ENCODE results near the gene SLITRK1. TPM values are rescaled to one million over a fixed set of nuclear protein-coding genes. Genes with fewer than 3 reads are reported as not detected.
A peak's percentile ranks its signal among the peaks of the same experiment; 100 is the strongest.

The SLITRK1 gene
- total RNA-seq, 4 donors from 2014 or later = not detected

DNA sequence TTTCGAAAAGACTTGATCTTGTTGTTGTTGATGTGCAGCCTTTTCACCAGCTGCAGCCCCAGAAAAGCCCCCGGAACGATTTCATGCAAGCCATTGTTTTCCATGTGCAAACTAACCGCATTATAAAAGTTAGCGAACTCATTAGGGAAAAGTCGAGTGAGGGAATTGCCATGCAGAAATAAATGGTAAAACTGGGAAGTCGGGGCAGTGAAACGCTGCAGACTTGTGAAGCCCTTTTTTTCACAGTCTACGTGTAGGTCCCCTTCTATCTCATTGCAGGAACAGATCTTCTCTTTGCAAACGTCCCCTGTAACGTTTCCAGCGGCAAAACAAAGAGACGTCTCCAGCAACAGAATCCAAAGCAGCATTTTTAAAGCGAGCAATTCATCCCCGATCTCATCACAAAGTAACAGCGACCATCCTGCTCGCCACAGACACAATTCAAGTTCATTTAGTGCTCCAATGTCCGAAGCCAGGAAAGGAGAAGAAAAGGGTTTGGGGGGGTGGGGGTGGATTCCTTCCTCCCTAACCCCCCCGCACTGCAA is 1.1 kb downstream of the SLITRK1 start:
- no peak overlapping the region for H3K4me3 ChIP-seq (ENCODE audit: low read depth, poor library complexity, severe bottlenecking)
- 3 to 6% methylated on average over 19 of the region's 19 CpGs for WGBS, 2 donors
- DNase-seq (ENCODE audit: low spot score in 2 of 2) = no peak
- TF ChIP-seq POLR2A (IDR thresholded peaks at IDR 0.05) = no peak
- TF ChIP-seq, protein P1, sequence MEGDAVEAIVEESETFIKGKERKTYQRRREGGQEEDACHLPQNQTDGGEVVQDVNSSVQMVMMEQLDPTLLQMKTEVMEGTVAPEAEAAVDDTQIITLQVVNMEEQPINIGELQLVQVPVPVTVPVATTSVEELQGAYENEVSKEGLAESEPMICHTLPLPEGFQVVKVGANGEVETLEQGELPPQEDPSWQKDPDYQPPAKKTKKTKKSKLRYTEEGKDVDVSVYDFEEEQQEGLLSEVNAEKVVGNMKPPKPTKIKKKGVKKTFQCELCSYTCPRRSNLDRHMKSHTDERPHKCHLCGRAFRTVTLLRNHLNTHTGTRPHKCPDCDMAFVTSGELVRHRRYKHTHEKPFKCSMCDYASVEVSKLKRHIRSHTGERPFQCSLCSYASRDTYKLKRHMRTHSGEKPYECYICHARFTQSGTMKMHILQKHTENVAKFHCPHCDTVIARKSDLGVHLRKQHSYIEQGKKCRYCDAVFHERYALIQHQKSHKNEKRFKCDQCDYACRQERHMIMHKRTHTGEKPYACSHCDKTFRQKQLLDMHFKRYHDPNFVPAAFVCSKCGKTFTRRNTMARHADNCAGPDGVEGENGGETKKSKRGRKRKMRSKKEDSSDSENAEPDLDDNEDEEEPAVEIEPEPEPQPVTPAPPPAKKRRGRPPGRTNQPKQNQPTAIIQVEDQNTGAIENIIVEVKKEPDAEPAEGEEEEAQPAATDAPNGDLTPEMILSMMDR (IDR thresholded peaks at IDR 0.05) = no peak
- intact Hi-C loops (cut with DNase I; ENCODE audit: low total_unique reads) = no loop called here

DNA sequence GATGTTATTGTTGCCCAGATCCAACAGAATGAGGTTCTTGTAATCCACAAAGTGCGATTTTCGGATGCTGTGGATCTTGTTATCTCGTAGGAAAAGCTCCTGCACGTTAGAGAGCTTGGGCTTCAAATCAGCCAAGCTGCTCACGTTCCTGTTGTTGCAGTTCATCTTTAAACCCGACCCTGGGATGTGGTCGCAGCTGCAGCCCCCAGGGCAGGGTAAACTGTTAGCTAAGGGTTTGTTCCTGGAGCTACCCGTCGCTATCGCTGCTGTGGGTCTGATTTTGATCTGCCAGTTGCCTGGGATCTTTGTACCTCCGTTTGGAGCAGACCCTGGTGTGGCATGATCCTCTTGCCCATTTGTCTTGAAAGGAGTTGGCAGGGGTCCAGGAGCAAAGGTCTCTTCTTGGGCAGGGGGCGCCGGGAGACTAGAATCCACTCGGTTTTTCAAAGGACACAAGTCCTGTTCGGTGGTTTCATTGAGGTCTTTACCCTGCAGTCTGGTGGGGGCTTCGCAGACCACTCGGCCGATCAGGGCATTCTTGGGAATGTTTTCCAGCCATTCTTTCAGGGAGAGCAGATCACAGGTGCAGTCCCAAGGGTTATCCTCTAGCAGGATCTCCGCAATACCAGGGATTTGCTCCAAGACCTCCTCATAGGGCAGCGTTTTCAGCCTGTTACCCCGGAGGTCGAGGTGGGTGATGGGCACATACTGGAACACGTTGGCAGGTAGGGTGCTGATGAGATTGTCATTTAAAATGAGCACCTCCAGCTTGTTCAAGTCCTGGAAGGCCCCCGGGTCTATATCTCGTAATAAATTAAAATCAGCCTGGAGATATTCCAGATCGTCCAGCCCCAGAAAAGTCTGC is 1.8 kb downstream of the SLITRK1 start:
- peak in 1 of 2 donors; percentile 57 for DNase-seq (ENCODE audit: low spot score in 2 of 2)
- TF ChIP-seq POLR2A (IDR thresholded peaks at IDR 0.05) = no peak
- TF ChIP-seq, protein P1 (IDR thresholded peaks at IDR 0.05) = no peak
- 4 to 6% methylated on average over 22 to 24 of the region's 26 CpGs for WGBS, 2 donors
- intact Hi-C loops (cut with DNase I; ENCODE audit: low total_unique reads) = no loop called here
- H3K4me3 ChIP-seq (ENCODE audit: low read depth, poor library complexity, severe bottlenecking) = no peak overlapping the region

DNA sequence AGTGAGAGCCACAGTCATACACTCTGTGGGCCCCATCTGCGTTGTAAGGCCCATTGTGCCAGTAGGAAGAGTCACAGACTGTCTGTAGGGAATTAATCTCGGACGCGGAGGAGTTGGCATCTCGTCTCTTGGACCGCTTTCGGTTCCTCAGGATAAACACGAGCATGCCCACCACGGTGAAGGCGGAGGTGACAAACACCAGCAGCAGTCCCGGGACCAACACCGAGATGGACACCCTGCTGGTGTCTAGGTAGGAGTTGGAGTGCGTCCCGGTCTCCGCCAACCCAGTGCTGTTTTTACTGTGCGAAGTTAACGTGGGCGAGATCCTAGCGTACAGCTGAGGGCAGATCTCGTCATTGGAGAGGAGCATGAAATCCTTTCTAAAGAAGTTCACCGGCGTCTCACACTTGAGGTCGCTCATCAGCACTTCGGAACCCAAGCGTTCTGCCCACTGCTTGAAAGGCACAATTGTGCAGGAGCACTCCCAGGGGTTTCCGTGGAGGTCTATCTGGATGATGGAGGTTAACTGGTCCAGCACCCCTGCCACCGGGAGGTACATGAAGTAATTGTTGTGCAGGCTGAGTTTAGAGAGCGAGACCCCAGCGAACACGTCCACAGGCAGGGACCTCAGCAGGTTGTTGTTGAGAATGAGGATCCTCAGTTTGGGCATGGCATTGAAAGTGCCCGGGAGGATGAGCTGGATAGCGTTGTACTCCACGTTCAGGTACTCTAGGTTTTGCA is 2.7 kb downstream of the SLITRK1 start:
- H3K4me3 ChIP-seq (ENCODE audit: low read depth, poor library complexity, severe bottlenecking) = no peak overlapping the region
- DNase-seq (ENCODE audit: low spot score in 2 of 2) = peak in 1 of 2 donors; percentile 58
- TF ChIP-seq POLR2A (IDR thresholded peaks at IDR 0.05) = no peak
- TF ChIP-seq, protein P1 (IDR thresholded peaks at IDR 0.05) = no peak
- intact Hi-C loops (cut with DNase I; ENCODE audit: low total_unique reads) = no loop called here
- WGBS, 2 donors = 8 to 11% methylated on average over 31 of the region's 33 CpGs

DNA sequence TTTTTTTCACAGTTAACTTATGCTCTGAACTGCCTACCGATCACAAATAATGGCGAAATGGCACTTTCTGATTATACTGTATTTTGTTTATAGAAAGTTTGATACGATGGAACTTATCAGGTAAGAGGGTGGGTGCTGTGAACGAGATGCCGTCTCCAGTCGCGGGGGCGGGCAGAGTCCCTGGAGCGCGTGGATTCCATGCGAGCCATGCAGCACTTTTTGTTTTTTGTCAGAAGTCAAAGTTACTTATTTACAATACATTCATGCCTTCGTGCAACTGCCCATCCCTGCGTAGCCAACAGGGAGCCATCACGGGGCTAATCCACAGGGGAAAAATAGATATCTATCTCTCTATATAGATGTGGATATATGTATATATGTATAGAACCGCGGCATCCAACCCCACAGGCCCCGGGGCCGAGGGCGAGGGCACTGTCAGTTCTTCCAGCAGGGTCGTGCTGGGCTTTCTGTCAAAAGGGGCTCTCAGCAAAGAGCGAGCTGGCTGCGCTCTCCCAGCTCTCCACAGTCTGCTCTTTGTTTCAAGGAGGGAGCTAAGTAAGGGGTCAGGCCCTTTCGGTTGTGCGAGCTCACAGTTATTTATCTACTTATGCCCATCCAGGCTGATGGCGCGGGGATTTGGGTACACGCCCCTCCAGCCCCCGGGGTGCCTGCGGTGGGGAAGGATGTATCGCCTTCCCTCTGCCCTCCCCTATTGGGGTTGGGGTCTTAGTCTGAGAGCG is 3.4 kb downstream of the SLITRK1 start:
- TF ChIP-seq, protein P1 (IDR thresholded peaks at IDR 0.05) = no peak
- TF ChIP-seq POLR2A (IDR thresholded peaks at IDR 0.05) = no peak
- WGBS, 2 donors = 18 to 19% methylated on average over 31 of the region's 31 CpGs
- no peak overlapping the region for H3K4me3 ChIP-seq (ENCODE audit: low read depth, poor library complexity, severe bottlenecking)
- intact Hi-C loops (cut with DNase I; ENCODE audit: low total_unique reads) = no loop called here
- peak in 1 of 2 donors; percentile 72 for DNase-seq (ENCODE audit: low spot score in 2 of 2)

DNA sequence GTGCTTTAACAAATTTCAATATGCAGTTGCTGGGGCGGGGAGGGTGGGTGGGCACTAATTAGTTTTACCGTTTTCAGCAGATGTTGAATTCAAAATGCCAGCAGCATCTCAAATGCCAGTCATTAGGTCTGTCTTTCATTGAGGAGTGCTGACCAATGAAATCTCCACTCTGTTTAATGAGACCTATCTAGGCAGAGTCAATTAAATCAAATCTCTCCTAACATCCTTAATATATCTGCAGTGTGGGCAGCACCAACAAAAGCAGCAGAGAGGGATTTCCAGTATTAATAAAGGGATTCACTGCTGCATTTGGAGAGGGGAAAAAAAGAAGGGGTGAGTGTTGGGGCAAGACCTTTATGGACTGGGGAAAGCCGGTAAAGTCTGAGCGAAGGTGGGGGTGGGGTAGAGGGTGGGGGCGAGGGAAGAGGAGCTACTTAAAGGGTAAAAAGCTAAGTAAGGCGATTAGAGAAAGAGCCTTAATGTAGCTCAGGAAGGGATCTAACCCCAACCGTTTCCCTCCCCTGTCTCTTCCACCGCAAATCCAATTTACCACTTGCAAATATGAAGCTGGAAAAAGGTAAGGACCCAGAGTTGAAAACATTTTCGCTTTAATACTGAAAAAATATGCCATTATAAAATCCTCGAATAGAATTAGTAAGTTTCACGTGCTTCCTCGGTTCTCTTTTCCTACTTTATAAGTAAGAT is 4.5 kb downstream of the SLITRK1 start:
- 48 to 49% methylated on average over 12 of the region's 12 CpGs for WGBS, 2 donors
- H3K4me3 ChIP-seq (ENCODE audit: low read depth, poor library complexity, severe bottlenecking) = no peak overlapping the region
- TF ChIP-seq, protein P1 (IDR thresholded peaks at IDR 0.05) = no peak
- TF ChIP-seq POLR2A (IDR thresholded peaks at IDR 0.05) = no peak
- DNase-seq (ENCODE audit: low spot score in 2 of 2) = no peak
- intact Hi-C loops (cut with DNase I; ENCODE audit: low total_unique reads) = no loop called here
